Suprapubic skin (tissue), 3 donors: Measurements from ENCODE around the gene RCAN3.

Source experiments
- CTCF ChIP-seq, 2 donors: fragments of 200-600 bp in 1 of 2; fragments of 450-650 bp in 1 of 2; sonication (generic) in 1 of 2; IDR thresholded peaks; one replicate each; pipeline ENCODE4 v1.5.1; 2016 to 2019; ENCODE audit warnings: antibody characterized with exemption in 2 of 2, mild to moderate bottlenecking in 1 of 2, moderate library complexity in 1 of 2
- POLR2A ChIP-seq, 2 donors: fragments of 450-650 bp; IDR thresholded peaks; one replicate each; pipeline ENCODE4 v1.6.1; 2017; ENCODE audit warnings: antibody characterized with exemption in 2 of 2, mild to moderate bottlenecking in 2 of 2, moderate library complexity in 2 of 2

- TF ChIP-seq CTCF (IDR thresholded peaks at IDR 0.05) (no peak), POLR2A (IDR thresholded peaks at IDR 0.05) (no peak)
Measured at GRCh38 chr1:24454673-24455072, 48.0 kb upstream of the RCAN3 start.
